ENCODE measurements around the gene PRR23E.

Gene PRR23E

DNA sequence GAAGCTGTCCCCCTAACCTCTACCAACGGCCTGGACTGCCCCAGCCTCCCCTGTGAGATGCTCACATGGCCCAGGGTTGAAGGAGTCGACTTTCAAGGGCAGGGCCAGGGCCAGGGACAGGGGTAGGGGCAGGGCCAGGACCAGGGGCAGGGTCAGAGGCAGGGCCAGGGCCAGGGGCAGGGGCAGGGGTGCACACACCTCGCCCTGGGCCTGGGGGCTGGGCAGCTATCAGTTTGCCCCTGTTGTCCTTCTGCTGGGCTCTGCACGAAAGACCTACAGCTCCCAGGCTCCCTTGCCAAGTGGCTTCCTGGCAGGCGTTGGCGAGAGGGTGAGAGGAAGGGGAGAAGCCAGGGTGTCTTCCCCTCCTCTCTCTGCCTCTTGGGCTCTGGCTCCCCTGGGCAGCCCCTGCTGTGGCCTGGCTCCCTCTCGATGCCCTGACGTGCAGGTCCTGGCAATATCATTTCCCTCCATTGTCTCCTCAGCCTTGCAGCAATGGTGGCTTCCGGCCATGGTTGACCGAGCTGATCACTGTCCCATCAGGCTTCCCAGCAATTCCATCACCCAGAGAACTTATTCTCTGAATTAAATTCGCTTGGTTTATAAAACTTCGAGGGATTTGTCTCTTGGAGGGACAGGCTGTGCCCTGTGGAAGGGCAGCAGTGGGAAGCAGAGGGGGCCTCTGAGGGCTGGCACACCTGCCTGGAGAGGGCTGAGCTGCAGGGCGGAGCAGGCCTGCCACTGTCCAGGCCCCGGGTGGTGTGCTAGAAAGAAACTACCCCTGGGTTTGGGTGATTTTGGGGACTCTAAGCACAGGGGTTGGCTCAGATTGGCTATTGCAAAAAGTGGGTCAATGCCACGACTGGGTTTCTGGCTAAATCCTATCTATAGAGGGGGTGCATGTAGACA lies 13.9 kb downstream of the PRR23E start:
- no peak for DNase-seq
- Mint-ChIP-seq H3K4me3 (no peak overlapping the region), H3K36me3 (ENCODE audit: low read depth) (no peaks in the 10 kb centered on the region), H3K9me3 (peaks cover 7% of the 10 kb centered on the region), H3K27ac (no peak overlapping the region), H3K4me1 (ENCODE audit: low read depth) (no peaks in the 10 kb centered on the region), H3K27me3 (peaks cover 3% of the 10 kb centered on the region)

DNA sequence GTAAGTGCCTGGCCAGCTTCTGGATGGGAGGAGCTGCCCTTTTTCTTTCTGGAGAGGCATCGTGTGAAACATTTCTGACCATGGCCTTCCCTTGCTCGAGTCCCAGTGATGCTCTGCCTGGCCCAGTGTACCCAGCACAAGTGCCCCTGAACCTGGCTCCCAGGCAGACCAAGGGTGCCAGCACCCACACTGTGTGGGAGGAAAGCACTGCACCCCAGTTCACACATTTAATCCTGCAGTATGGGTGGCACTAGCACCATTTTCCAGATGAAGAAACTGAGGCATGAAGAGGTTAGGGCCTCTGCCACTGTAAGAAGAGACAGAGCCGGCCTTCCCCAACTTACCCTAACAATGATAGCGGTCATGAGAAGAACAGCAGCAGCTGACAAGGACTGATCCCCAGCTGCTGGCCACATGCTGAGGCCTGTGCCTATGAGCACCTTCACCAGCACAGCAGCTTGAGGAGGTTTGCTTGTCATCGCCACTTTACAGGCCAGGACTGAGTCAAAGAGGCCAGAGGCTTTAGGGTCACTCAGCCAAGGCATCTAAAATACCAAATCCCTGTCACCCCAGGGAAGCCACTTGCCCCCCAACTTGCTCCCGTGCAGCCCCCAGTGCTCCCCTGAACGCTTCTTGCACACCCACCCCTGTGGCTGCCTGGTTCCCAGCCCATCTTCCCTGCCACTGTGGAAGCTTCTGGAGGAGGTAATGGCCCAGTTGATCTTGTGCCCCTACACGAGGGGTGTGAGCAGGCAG lies 15.0 kb downstream of the PRR23E start:
- DNase-seq, result no peak
- Mint-ChIP-seq H3K27ac (no peak overlapping the region), H3K36me3 (ENCODE audit: low read depth) (no peaks in the 10 kb centered on the region), H3K4me3 (no peak overlapping the region), H3K4me1 (ENCODE audit: low read depth) (no peaks in the 10 kb centered on the region), H3K9me3 (peaks cover 1% of the 10 kb centered on the region), H3K27me3 (peaks cover 8% of the 10 kb centered on the region)

DNA sequence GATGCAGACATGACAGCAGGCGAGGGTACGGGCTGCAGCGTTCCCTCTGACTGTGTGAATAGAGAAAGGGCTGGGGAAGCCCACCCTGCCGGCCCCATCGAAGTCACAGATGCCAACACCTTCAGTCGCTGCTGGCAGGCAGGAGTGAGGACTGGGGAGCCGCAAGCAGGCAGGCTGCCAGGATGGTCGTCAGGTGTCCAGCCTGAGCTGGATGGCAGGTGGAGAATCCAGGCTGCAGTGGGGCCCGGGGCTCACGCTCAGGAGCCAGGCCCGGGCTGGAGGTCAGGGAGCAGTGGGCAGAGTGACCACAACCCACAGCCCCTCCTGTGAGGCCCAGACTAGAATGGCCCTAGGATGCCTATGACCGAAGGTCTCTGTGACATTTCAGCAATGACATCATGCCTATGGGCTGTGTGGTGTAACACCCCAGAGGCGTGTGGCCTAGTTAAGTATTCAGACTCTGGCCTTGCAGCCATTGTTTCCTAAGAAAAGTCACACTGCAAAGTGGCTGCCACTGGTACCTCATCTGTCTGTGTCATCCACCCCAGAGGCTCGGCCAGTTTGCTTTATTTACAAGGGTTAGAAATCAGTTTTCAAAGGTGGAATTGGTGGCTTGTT lies 15.7 kb downstream of the PRR23E start:
- H3K4me1 Mint-ChIP-seq (ENCODE audit: low read depth), result no peaks in the 10 kb centered on the region
- H3K27me3 Mint-ChIP-seq, result peaks cover 12% of the 10 kb centered on the region
- no peaks in the 10 kb centered on the region for H3K36me3 Mint-ChIP-seq (ENCODE audit: low read depth)
- no peak for DNase-seq
- H3K4me3 Mint-ChIP-seq, result no peak overlapping the region
- H3K9me3 Mint-ChIP-seq, result no peaks in the 10 kb centered on the region
- no peak overlapping the region for H3K27ac Mint-ChIP-seq

DNA sequence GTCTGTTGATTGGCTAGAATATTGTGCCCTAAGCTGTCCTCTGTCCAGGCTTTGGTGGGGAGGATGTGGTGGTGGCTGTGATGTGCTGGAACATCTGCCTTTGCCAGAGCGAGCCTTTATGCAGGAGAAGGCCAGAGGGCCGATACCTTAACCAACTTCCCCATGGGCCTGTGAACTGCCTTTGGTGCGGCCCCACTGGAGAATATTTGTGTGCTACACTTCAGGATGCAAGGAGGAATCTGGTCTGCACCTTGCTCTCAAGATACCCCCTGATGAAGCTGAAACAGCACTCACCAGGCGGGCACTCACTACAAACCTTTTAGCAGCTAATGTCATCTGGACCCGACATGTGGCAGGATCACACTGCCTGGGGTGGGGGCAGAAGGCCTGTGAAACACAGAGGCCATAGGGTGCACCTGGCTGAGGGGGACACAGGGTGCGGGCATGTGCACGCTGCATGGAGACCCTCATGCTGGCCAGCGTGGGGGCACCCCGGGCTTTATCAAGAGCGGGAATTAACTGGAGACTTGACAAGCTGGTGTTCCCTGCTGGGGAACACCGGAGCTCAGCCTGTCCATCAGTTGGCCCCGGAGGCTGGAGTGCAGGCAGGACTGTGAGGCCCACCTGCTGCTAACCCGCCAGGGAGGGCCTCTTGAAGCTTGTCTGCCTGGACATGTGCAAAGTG lies 16.4 kb downstream of the PRR23E start:
- no peak overlapping the region for H3K4me3 Mint-ChIP-seq
- H3K27me3 Mint-ChIP-seq, result peaks cover 14% of the 10 kb centered on the region
- H3K27ac Mint-ChIP-seq, result no peak overlapping the region
- DNase-seq, result no peak
- H3K9me3 Mint-ChIP-seq, result no peaks in the 10 kb centered on the region
- H3K36me3 Mint-ChIP-seq (ENCODE audit: low read depth), result no peaks in the 10 kb centered on the region
- no peaks in the 10 kb centered on the region for H3K4me1 Mint-ChIP-seq (ENCODE audit: low read depth)

DNA sequence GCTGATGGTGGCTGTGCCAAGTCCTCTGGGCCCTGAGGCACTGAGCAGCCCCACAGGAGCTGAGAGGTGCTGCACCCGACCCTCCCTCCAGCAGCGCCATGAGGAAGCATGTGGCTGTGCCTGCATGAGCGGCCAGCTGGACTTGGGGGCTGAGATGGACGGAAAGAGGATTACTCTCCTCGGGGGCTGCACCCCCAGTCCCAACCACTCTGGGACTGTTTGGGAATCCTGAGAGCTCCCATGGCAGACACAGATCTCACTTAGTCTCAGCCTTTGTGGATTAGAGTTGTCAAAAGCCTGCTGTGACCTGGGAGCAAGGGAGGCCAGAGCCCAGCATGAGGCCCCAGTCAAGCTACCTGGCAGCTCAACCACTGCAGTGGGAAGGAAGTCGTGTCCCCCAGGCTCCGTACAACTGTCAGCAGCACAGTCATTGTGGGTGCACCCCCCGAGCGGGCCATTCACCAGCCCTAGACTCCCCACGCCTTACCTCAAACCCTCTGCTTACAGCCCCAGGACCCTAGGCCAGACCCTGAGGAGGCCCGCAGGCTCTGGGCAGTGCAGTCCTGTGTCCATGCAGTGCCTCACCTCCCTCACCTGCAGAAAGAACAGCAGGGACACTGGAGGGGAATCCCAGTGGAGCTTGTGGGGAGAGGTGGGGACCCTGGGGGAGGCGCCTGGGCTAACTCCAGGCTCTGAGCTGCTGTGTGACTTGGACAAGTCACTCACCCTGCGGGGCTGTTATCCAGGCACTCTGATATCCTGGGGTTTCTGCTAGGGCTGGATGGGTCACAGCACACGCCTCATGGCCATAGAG lies 17.1 kb downstream of the PRR23E start:
- Mint-ChIP-seq H3K36me3 (ENCODE audit: low read depth) (no peaks in the 10 kb centered on the region), H3K27me3 (peaks cover 17% of the 10 kb centered on the region), H3K27ac (no peak overlapping the region), H3K4me1 (ENCODE audit: low read depth) (no peaks in the 10 kb centered on the region), H3K9me3 (no peaks in the 10 kb centered on the region), H3K4me3 (no peak overlapping the region)
- no peak for DNase-seq

DNA sequence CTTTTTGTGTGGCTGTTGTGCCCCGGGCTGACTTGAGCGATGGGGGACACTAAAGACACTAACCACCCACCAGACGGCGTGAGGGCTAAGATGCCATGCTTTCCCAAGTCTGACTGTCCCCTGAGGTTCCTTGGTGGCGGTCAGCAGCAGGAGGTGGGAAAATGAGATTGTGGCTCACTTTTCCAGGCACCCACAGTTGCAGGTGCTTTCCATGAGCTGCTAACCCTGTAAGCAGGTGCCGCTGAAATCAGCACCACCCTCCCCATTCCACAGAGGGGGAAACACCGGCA lies 17.7 kb downstream of the PRR23E start:
- Mint-ChIP-seq H3K27me3 (peaks cover 21% of the 10 kb centered on the region), H3K4me1 (ENCODE audit: low read depth) (peaks cover under 1% of the 10 kb centered on the region), H3K27ac (no peak overlapping the region), H3K36me3 (ENCODE audit: low read depth) (no peaks in the 10 kb centered on the region), H3K4me3 (no peak overlapping the region), H3K9me3 (no peaks in the 10 kb centered on the region)
- no peak for DNase-seq

DNA sequence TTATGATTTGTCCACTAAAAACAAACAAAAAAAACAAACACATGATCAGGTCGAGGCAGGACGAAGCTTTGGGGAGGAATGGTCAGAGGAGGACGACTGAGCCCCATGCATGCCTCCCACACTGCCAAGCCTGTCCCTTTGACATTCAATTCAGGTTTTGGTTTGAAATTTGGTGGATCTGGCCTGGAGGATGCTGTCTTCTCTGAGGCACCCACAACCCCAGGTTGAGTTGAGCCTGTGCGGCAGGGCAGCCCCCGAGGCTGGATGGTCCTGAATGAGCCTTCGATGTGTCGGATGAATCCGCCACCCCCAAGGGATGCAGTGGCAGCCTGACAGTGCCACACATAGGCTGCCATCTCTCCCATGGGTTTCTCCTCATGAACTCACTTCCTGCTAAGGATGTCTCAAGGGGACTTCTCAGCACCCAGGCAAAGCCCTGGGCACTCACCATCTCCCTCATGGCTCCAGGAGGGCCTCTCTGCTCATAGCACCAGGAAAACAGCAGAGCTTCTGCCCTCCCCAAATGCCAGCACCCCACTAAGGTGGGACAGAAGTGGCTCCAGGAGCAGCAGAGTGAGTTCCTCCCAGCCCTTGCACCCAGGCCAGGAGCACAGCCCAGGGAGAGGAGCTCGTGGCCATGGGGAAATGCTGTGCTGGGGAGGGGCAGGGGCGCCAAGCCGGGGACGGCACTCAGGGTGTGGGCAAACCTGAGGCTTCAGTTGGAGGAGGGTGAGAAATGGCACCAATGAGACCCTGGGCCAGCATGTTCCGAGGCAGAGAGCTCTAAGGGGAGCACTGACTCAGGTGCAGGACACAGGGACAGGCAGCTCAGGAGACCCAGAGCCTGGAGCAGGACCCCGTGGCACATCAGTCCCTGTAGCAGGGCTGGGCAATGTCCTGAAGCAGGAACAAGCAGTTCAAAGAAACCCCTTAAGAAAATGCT lies 18.5 kb downstream of the PRR23E start:
- DNase-seq, result no peak
- H3K4me1 Mint-ChIP-seq (ENCODE audit: low read depth), result peaks cover 2% of the 10 kb centered on the region
- no peaks in the 10 kb centered on the region for H3K9me3 Mint-ChIP-seq
- H3K27me3 Mint-ChIP-seq, result peaks cover 22% of the 10 kb centered on the region
- no peak overlapping the region for H3K27ac Mint-ChIP-seq
- no peaks in the 10 kb centered on the region for H3K36me3 Mint-ChIP-seq (ENCODE audit: low read depth)
- no peak overlapping the region for H3K4me3 Mint-ChIP-seq

DNA sequence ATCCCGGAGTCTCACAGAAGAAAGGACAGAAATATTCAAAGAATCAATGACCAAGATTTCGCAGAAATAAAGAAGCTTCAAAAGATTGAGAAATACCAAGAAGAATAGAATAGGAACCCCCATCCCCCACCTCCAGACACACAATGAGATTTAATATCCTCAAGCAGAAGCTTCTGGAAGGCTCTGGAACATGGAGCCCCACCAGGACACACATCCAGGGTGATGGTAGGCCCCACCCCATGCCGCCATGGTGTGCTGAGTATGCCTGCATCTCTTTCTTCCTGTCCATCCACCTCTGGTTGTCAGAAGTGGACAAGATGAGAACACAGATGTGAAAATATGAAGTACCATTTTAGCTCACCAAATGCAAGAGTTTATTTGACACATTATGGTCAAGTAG lies 19.3 kb downstream of the PRR23E start:
- Mint-ChIP-seq H3K4me1 (ENCODE audit: low read depth) (peaks cover 2% of the 10 kb centered on the region), H3K27ac (no peak overlapping the region), H3K36me3 (ENCODE audit: low read depth) (no peaks in the 10 kb centered on the region), H3K27me3 (peaks cover 22% of the 10 kb centered on the region), H3K4me3 (no peak overlapping the region), H3K9me3 (no peaks in the 10 kb centered on the region)
- DNase-seq, result no peak

DNA sequence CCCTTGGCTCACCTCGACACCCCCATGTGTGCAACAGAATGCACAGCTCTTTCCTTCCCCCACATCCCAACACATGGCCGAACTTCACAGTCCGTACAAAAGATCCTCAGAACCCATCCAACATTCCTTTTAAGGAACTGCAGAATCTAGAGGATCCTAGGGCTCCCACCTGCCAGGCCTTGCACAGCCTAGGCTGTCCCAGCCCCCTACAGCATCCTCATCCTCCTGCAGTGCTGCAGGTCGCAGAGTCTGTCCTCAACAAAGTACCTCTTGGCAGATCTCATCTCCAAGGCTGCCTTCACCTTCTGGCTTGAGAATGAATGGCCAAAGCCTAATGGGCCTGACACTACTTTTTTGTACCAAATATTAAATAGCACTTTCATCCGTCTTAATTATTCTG lies 19.8 kb downstream of the PRR23E start:
- no peak overlapping the region for H3K4me3 Mint-ChIP-seq
- no peak overlapping the region for H3K27ac Mint-ChIP-seq

DNA sequence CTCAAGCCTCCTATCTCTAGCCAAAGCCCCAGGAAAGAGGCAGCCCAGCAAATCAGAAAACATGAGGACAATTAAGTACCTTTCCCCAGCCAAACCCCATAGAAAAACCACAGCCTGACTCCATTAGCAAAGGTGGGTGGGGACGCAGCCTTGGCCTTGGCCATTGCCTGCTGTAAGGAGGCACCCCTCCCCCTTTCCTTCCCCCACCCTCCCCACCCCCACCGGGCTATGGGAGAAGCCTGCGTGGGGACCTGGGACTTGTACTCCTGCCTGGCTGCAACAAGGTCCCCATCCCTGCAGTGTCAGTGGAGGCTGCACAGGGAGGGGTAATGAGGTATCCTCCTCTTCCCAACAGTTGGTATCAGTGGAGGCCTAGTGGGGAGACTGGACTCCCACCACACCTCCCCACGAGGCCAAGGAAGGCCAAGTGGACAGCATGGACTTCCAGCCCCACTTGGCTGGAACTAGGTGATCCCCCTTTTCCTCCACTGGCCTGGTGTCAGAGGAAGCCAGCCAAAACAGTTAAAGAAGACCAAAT lies 20.5 kb downstream of the PRR23E start:
- Mint-ChIP-seq H3K36me3 (ENCODE audit: low read depth) (no peaks in the 10 kb centered on the region), H3K4me3 (no peak overlapping the region), H3K9me3 (no peaks in the 10 kb centered on the region), H3K27ac (no peak overlapping the region), H3K4me1 (ENCODE audit: low read depth) (peaks cover 2% of the 10 kb centered on the region), H3K27me3 (peaks cover 22% of the 10 kb centered on the region)
- DNase-seq, result no peak

More for the DNA sequence above, 19.8 kb downstream of the PRR23E start:
- H3K36me3 Mint-ChIP-seq (ENCODE audit: low read depth), result no peaks in the 10 kb centered on the region
- H3K9me3 Mint-ChIP-seq, result no peaks in the 10 kb centered on the region
- DNase-seq, result no peak
- H3K27me3 Mint-ChIP-seq, result peaks cover 22% of the 10 kb centered on the region
- peaks cover 2% of the 10 kb centered on the region for H3K4me1 Mint-ChIP-seq (ENCODE audit: low read depth)

DNA sequence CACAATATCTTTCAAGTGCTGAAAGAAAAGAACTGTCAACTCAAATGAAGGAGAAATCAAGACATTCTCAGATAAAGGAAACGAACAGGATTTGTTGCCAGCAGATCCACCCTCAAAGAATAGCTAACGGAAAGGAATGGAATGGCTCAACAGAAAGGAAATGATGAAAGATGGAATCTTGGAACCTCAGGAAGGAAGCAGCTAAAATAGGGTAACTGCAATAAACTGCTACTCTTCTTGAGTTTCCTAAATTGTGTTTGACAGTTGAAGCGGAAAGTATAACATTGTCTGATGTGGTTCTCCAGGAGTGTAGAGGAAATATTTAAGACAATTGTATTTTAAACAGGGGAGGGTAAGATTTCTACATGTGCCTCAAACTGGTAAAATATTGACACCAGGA lies 22.0 kb downstream of the PRR23E start:
- H3K9me3 Mint-ChIP-seq, result no peaks in the 10 kb centered on the region
- H3K27ac Mint-ChIP-seq, result no peak overlapping the region
- H3K36me3 Mint-ChIP-seq (ENCODE audit: low read depth), result no peaks in the 10 kb centered on the region
- H3K4me1 Mint-ChIP-seq (ENCODE audit: low read depth), result peaks cover 2% of the 10 kb centered on the region
- peaks cover 22% of the 10 kb centered on the region for H3K27me3 Mint-ChIP-seq
- no peak overlapping the region for H3K4me3 Mint-ChIP-seq
- DNase-seq, result no peak

DNA sequence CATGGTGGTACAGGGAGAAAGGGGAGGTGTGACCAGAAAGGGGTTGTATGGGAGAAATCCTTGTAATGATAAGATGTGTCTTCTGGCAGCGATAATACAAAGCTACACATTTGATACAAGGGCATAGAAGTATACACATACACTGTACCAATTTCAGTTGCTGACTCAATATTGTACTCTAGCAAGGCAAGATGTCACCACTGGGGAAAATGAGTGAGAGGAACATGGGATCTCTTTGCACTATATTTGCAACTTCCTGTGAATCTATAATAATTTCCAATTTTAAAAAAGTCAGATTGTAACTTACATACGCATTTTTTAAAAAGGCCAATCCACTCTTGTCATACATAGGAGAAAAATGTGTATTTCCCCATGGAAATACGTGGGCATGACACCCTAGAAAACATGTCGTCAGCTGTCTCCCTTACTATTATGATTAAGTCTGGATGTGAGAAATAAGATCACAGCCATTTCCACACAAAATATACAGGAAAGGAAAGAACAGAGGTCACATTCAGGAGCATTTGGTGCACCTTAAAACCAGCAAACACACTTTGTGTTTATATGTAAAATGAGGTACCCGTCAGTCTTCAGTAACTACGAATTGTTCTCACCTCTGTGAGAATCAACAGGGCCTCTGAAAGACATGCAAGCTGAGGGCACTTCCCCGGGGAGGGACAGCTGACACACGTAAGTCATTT lies 22.9 kb downstream of the PRR23E start:
- Mint-ChIP-seq H3K9me3 (no peaks in the 10 kb centered on the region), H3K27me3 (peaks cover 30% of the 10 kb centered on the region), H3K36me3 (ENCODE audit: low read depth) (no peaks in the 10 kb centered on the region), H3K4me1 (ENCODE audit: low read depth) (peaks cover 2% of the 10 kb centered on the region), H3K27ac (no peak overlapping the region), H3K4me3 (no peak overlapping the region)
- no peak for DNase-seq

Data from activated T-cell treated with anti-CD3 and anti-CD28 coated beads, Interleukin-2, amount 50 U/mL, for 24 hours (primary cell).